OCI-M2 (cell line): ENCODE data around the gene SH3RF2.

ENCODE experiments used
- DNase-seq: peaks from one replicate; lab custom pipeline; 2025; ENCODE audit not compliant: unreplicated experiment; lab: John Stamatoyannopoulos, UW

Gene SH3RF2

DNA sequence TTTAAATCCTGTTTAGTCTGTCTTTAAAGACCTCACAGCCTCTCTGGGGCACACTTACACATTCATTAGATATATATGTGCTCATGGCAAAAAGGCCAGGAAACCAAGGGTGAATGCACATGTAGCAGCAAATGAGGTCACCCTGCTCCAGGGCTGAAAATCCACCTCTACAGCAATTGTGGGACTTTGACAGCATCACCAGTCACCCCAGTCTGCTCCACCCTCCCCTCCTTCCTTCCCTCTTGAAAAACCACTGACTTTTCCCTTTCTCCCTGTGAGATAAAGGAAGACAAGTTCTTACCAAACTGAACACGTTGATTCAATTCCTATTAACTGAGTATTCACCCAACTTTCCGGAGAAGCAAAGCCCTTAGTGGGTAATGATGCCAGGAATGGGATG, 15.2 kb upstream of the SH3RF2 start:
- no peak for DNase-seq

DNA sequence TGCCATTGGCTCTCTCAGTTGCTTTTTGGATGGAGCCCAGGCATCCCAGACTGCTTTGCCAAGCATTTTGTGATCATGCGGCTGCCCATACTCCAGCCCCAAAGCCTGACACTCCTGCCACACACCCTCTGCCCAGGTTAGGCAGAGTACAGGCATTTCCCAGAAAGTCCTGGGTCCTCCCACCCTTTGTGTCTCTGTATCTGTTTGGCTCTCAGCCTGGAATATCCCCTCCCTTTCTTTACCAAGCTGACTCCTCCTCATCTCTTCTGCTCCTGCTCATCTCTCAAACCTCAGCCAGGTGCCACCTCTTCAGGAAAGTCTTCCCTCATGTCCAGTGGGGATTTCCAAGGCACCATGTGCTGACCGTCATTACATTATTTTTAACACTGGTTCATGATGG, 14.3 kb upstream of the SH3RF2 start:
- no peak for DNase-seq

DNA sequence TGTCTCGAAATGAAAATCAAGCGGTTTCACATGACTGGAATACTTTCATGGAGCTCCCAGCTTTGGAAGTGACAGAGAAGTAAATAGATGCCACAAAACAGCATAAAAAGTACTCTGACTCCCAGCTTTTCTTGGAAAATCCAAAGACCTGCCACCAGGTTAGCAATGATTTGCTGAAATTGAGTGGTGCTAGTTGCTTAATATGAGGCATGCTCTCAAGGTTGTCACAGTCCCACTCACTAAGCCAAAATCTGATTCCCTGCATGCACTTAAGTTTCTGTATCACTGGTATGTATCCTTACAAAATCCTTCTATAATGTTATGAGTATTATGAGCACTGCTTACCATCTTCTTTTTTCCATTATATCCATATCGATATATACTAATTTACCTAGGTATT, 13.0 kb upstream of the SH3RF2 start:
- no peak for DNase-seq

DNA sequence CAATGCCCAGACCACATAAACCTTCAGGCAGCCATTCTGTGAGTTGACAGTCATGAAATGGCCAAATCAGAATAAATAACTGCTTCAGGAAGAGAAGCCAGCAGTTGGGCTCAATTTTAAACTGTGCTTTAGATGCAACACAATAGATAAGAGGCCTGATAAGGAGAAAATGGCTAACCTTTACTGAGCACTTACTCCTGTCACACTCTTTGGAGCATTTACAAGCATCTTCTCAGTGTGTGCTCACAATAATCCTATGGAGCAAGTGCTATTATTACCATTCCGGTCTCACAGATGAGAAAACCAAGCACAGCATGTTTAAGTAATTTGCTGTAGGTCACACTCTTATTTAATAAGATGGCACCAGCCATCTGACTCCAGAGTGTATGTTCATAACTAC, 11.5 kb upstream of the SH3RF2 start:
- DNase-seq: no peak

DNA sequence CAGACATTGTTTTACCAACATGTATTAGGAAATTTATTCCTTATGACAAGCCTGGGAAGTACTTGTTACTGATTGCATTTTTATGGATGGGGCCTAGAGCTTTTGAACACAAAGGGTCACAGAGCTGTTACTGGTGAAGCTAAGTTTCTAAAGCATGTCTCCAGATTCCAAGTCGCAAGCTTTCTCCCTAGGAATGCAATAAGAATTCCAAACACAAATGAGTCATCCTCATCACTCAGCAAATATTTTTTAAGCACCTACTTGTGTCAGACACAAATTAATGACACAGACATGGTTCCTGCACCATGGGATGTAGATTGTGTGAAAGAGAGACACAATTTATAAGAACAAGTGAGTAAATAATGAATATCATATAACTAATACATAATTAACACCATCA, 11.0 kb upstream of the SH3RF2 start:
- DNase-seq: no peak

DNA sequence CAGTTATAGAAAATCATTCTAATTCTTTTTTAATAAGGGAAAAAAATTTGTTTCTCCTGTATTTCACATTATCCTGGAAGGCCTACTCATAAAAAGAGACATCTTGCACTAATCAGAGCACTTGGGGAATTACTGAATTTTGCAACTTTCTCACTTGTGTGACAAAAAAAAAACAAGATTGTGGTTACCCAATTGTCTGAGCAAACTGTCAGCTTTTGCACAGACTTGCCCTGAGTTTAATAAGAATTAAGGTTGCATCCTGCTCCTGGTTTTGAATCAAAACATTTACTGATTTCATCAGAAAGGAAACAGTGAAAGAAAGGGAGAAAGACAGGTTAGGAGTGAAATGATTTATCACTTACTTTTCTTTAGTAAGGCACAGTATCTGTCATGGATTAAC, 10.6 kb upstream of the SH3RF2 start:
- no peak for DNase-seq

DNA sequence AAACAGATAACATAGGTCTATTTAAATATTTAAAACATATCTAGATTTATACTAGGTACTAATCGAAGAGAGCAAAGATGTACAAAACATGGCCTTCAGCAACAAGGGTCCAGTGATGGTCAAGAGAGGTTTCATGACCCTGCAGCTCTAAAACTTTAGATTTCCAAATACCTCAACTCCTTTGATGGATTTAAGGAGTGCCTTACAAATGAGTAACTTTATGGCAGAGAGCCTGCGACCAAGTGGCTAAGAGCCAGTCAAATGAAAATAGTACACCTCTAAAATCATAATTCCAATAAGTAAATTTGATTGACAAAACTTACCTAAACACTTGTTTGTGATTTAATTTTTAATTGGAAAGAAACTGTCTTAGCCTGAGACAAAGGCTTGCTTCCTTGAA, 4.7 kb upstream of the SH3RF2 start:
- DNase-seq: no peak

DNA sequence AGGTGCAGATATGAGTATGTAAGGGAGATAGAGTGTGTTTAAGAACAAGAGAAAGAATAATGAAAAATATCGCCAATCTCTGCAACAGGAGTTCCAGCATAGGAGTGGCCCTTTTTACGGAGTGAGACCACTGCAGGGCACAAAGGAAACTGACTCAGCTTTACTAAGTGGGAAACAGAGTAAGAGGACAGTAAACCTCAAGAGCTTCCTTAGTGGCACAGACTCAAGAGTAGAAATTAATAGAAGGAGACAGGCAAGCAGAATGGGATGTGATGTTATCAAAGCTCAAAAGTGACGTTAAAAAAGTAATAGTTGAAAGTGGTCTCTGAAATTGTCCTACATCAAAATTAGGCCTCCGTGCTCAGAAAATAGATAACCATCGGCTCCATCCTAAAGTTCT, 2.1 kb upstream of the SH3RF2 start:
- DNase-seq: no peak

DNA sequence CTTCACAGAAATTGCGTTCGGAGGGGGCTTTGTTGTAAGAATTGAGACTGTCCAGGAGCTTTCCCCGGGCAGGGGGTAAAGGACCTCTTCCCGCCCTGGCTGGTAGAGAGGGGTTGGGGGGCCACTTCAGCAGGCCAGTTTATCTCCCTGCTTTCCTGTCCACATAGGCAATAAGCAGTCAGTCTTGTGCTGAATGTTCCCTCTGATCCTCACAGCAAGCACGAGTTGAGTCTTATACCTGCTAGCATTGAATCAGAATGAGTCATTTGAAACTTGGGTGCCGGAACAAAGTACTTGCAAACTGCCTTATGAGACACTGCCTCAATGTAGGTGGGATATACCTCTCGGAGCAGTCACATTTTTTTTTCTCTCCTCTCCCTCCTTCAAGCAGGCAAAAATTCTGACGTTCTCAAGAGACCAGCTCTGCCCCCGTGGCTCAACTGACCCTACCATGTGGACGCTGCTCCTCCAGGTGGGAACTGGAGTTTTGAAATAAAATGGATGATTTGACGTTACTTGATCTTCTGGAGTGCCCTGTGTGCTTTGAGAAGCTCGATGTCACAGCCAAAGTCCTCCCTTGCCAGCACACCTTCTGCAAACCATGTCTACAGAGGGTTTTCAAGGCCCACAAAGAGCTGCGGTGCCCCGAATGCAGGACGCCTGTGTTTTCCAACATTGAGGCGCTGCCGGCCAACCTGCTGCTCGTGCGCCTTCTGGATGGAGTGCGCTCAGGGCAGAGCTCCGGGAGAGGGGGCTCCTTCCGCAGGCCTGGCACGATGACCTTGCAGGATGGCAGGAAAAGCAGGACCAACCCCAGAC, 1.3 kb downstream of the SH3RF2 start:
- DNase-seq: no peak

DNA sequence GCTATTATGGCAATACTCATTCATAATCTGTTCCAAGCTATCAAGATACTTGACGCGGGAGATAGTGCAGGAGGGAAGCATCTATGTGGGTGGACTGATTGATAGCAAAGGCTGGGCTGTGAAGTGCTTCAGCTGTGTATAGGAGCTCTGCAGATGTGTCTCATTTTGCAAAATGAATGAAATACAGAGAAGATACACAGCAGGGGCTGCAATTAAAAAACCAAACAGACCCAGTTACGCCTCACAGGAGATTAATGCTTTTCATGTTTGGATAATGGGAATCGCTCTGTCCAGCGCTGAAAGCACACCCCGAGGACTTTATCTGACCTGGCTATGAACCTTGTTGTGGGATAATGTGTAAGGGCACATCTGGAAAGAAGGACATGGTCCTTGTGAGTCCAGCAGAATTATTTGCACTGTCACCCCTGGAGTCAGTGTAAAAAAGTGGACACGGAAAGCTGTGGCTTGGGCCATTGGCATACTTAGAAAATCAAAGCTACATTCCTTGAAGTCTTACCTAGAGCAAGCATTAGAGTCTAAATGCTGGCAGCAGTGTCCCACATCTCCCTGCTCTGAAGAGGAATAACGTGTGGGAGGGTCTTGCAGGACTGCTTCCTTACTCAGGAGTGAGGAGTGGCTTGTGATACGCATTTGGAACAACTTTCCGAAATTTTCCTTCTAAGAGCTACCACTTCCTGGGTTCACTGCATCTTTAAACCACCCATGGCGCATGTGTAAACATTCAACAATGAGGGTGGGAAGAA, 2.6 kb downstream of the SH3RF2 start:
- no peak for DNase-seq

DNA sequence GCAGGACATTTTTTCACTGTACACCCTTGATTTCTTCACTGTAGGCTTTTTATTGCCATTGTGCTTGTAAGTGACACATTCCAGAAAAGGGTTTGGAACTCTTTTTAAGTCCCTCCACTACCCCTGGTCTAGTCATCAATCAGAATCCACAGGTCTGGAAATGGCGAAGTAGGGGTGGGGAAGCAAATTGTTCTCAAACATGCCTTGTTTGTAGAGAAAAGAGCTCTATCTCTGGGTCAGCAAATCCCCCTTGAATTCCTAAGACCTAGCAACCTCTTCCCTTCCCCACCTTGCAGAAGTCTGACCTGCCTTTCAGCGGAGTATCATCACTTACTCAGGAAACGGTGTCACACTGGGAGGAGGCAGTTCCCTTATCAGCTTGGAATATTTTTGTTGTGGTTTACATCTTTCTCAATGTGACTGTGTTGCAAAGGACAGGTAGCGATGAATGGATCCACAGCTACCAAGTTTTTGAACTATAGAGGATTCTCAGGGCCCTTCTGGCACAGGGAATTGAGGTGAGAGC, 3.2 kb downstream of the SH3RF2 start:
- no peak for DNase-seq

DNA sequence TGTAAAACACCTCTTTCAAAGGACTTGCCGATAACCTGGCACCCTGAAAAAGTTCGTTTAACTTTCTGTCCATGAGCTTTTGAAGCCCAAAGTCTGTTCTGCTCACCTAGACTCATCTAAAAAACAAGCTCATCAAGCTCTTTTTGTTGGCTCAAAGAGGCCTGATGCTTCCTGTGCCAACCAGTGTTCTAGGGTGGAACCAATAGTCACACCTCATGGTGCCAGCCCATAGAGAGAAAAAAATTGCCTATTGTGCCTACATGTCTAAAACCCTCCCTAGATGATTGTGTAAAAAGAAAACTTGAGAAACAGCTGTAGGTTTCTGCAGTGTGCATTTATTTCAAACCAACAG, 4.7 kb downstream of the SH3RF2 start:
- DNase-seq: no peak

DNA sequence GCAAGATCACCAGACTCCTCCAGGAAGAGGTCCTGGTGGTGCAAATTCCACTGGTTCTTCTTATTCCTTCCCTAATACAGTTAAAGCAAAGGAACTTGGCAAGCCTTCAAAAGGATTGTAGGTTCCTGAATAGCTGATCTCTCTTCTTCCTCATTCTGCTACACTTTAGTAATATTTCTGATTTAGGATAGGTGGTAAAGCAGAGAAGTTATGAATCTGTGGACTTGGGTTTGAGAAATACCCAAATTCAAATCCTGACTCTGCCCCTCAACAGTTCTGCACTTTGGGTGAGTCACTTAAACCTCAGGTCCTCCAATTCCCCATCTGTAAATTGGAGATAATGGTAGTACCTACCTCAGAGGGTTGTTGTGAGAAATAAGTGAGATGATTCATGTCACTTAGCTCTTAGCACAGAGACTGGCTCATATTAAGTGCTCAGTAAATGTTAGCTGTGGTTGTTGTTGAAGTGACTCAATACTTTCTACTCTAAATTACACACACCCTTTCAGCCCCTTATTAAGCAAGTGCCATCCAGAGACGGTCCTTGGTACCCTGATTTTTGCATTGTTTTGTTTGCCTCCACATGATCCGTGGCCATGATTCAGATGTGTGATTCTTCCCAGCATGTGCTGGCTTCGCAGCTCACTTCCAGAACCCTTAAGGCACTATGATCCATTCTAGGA, 5.2 kb downstream of the SH3RF2 start:
- no peak for DNase-seq

DNA sequence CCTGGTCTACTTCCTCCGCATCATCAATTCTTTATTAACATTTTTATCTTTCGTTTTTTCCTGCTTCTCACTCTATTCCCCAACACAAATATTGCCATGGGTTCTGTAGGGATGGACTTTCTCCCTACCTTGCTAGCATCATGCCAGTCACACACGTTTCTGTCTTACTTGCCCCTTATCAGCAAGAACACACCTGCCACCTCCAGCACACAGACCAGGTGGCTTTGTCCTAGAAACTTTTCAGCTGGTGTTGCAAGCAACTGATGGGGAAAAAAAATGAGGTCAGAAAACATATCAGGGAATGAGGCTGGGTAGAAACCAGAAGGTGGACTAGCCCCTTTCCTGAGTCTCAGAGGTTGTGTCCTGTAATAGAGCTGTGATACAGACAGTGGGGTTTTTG, 5.8 kb downstream of the SH3RF2 start:
- no peak for DNase-seq

DNA sequence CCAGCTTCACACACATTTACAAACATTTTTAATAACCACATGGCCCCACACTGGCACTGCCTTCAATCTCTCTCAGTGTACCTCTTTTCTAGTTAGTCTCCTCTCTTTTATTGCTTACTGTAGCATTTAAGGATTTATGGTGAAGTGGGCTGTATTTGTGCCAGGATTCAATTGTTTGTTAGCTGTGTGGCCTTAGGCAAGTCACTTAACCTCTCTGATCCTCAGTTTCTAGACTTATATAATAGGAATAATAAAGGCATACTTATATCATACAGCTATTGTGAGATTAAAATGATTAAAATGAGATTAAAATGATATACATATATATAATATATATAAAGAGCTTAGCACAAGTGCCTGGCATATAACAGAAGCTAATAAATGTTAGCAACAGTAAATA, 6.4 kb downstream of the SH3RF2 start:
- DNase-seq: no peak

DNA sequence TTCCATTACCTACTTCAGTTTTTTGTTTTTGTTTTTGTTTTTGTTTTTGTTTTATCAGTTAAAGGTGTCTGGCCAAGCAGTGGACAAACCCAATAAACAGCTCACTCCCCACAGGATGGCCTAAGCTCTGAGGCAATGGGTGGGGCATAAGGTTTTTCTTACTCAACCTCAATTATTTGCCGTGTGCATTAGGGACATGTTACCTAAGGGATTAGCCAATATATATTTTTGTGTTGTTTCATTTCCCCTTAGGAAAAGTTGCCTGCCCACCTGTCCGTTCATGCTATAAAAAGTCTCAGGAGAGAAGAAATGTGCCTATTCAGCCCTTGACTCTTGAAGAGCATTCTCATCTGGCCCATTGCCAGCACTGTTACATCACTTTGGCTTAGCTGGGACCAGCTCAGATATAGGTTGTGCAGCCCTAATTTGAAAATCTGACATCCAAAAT, 7.3 kb downstream of the SH3RF2 start:
- no peak for DNase-seq

DNA sequence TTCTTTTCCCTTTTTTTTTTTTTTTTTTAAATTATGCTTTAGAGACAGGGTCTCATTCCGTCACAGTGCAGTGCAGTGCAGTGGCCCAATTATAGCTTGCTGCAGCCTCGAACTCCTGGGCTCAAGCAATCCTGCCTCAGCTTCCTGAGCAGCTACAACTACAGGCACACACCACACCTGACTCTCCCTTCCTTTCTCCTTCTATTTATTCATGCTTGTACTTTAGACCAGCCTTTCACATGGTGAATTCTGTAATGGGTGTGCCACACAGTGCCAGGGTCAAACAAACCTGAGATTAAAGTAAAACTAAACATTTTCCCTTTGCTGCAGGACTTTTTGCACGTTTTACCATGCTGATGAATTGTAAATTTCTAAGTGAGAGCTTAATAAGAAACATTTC, 8.0 kb downstream of the SH3RF2 start:
- DNase-seq: no peak

DNA sequence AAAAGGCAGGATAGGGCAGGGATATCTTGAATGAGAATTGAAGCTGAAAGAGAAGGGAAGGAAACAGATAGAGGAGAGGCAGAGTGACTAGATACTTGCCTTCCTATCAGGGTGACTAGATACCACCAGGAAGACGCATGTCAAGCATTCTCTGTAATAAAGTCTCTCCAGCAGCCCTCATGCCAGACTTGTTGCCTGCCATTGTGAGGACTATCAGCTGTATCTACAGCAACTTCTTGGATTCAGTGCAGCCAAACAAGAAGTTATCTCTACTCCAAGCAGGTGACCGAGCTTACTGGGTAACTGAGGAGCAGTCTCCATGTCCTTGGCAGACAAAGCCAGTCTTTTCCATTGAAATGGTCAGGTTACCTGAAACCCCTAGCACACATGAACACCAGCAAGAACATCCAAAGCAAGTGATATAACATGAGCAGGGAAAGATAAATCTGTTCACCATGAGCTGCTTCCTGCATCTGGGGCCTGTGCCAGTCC, 9.3 kb downstream of the SH3RF2 start:
- DNase-seq: no peak

DNA sequence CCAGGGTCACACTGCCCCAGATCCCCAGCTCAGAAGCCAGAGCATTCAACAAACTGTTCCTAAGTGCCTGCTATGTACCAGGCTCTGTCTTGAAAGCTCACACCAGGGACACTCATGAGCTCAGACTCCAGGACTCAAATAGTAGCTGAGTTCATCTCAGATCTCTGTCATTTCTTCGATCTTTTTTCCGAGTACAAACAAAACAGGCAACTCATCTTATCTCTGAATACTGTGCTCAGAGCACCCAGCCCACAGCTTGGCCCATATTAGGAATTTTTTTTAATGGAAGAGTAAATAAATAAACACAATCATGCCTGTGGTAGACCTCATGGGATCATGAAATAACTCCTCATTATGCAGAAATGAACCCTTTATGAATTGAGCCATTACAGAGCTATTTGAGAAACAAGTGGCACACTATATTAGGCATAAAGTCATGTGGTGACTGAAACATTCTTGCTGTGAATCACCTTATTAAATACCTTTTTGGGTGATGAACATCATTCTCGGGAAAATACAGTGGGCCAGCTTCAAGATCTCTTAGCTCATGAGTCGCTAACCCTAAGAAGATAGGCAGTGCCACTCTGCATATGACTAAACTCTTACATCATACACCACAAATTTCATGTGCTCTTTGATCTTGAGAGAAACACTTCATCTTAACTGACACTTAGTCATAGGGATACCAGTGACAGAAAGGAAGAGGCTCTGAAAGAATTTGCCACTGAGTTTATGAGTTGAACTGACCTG, 9.9 kb downstream of the SH3RF2 start:
- DNase-seq: no peak

DNA sequence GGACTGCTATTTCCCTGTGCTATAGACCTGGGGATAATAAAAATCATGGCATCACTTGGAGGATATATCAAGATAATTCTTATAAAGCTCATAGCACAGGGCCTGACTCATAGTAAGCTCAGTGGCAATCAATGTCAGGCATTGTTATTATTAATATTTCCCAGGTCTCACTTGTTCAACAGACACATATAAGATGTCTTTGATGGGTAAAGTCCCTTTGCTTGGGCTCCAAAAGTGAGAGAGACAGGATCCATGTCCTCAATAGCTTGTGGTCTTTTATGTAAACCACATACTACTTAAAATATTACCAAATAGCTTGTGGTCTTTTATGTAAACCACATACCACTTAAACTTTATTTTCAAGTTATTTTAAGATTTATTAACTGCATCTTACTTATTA, 11.2 kb downstream of the SH3RF2 start:
- no peak for DNase-seq

DNA sequence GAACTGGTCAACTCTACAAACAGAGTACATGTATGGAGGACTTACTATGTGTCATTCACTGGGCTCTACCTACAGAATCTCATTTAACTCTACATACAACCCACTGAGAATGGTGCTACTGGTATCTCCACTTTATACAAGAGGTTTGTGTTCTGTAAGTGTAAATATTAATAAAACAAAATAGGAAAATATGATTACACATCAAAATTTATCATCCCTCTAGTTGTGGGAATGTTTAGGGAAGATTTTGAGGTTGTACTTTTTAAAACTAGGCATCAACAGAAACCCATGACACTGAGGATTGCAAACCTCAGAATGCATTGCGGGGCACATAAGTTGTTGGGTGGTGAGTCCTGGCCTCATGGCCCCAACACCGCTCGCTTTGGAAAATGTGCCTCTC, 11.7 kb downstream of the SH3RF2 start:
- DNase-seq: no peak
